SKM-1 treated with dmso at 0.1 percent for 144 hours (cell line): Measurements from ENCODE around the gene GRK5.

Experiments used
- DNase-seq: peaks from one replicate; lab custom pipeline; 2025; ENCODE audit not compliant: unreplicated experiment; lab: John Stamatoyannopoulos, UW

The GRK5 gene

DNA sequence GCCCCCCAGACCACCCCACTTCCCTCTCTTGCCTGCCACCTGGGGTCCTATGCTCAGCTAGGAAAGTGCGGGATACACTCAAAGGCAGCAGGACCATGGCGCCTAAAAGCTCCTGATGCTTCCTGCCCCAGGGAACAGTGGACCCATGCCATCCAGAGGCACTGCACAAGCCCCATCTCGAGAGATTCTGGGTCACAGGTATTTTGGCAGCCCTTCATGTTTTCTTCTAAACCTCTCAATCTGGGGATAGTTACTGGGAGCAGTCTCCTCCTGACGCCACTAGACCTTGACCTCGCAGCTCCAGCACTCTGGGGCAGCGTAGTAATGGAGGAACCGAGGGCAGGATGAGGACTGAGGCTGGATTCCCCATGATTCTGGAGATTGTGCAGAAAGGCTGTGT, 107.1 kb downstream of the GRK5 start:
- no peak for DNase-seq

DNA sequence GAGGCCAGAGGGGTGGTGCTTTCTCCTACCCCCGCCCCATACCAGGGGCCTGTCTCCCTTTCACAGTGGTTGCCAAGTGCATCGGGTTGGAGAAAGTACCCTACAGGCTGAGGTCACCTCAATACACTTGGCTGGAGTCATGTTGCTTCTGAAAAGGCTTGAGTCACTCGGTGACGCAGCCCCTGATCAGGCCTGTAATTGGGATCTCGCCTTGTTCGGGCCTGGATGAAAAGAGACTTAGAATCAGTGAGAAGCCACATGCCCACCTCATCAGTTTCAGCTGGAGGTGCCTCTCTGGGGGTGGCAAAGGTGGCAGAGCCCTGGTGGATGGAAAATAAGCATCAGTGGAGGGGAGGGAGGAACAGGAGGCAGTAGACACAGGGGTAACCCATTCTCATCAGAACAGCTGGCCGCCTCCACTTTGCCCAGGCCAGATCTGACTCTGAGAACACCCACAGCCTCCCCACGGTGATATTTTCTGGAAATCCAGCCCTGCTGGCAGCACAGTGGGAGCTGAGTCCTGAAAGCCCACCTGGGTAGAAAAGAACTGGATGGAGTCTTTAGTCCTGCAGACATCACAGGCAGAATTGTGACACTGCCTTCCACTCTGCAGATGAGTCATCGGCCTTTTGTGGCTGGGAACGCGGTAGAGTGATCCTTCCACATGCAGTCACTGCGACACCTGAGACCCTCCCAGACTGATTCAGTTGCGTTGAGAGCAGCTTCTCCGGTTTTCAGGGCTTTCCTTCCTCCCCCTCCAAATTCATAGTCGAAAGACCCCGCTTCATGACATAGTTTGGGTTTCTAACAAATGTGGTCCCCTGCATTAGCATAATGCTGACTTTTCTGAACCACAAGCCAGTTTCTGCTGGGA, 108.0 kb downstream of the GRK5 start:
- DNase-seq, result peak; percentile 47

DNA sequence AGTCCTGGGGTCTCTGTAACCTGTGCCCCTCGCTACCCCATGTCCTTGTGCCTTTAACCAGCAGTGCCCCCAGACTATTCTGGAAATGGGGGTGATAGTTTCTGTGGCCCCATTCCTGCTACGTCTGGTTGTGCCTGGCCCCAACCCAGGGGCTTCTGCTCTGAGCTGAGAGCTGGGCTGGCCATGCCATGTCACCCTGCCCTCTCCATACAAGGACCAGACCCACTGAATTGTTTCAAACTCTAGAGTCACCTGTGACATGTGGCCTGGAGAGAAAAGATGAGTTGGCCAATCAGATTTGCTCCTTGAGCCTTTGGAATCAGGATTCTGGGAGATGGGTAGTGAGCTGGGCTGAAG, 108.6 kb downstream of the GRK5 start:
- DNase-seq, result no peak

DNA sequence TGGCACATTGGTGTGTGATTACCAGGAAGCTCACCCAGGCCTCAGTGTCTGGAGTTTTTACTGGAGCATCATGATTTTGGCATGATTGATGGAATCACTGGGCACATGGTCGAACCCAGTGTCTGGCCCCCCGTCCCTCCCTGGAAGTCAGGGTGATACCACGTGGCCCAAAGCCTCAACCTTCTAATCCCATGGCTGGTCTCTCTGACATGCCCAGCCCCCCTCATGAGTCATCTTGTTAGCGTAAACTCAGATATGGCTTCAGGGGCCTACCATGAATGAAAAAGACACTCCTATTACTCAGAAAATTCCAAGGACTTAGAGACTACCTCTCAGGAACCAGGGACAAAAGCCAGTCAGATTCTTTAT, 109.3 kb downstream of the GRK5 start:
- DNase-seq, result no peak

DNA sequence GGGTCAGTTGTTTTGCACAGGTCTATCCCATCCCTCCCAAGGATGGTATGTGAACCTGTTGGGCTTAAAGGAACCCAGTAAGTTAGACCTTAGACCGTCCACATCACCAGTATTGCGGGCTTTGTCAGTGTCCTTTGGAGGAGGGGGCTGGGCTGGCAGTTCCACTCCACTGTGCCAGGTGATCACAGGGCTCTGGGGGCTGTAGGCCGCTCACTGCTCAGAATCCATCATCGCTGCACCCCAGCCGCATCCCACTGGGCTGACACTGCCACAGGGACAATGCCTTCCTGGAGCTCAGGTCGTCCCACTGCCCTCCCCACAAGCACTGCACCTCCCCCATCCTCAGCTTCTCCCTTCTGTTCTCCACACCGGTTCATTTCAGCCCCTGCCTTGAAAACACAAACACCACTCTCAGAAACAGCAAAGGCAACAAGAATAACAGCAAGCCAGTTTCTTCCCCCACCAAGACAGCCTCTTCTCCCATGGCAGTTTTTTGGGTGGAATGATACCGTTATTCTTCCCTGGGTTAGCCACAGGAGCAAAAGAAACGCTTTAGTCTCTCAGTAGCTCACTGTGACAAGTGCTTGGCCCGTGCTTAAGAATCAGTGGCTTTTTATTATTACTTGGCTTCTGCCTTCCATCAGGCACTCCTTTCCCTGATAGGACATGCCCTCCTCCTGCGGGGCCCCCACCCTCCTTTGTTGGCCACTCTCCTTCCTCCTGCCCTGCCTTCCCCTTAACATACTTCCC, 111.2 kb downstream of the GRK5 start:
- no peak for DNase-seq

DNA sequence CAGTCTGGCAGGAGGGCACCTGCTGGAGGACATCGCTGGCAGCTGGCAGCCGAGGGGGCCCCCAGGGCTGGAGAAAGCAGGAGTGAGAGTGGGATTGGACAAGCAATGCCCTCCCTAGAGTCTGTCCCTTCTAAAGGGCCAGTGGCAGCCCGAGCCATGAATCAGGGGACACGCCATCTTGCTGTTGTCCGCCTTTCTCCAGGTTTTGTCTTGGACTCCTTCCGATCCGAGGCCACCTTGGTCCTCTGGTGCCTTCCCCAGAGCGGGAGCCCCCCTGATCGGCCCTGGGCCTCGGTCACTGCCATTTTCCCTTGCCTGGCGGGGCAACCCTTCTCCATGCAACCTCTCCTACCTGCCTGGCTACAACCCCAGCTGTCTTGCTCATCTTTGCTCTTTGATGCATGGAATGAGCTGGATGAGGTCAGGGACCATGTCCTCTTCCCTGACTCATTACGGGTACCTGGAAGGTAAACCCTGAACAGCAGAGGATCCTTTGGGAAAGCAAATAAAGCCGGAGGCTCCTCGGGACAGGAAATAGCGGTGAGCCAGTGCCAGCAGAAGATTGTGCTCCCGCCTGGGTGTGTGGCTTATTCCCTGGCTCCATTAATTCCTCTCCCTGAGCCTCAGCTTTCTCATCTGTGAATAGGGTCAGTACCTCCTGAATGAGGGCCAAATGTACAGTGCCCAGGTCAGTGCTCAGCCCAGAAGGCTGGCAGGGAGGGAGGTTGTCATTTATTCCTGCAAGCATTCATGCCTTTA, 112.0 kb downstream of the GRK5 start:
- no peak for DNase-seq

DNA sequence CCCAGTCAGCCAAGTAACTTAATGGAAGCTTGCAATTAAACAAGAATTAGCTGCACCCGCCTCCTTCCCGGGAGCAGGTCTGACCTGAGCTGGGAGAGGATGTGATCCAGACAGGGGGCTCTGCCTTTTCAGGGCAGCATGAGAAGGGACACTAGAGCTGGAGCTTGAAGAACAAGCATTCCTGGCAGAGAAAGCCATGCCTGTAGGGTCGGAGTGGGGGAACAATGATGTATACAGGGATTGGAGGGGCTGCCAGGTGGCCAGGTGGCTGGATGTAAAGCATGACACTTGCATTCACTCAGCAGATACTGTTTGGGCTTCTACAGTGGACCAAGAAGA, 112.5 kb downstream of the GRK5 start:
- no peak for DNase-seq

DNA sequence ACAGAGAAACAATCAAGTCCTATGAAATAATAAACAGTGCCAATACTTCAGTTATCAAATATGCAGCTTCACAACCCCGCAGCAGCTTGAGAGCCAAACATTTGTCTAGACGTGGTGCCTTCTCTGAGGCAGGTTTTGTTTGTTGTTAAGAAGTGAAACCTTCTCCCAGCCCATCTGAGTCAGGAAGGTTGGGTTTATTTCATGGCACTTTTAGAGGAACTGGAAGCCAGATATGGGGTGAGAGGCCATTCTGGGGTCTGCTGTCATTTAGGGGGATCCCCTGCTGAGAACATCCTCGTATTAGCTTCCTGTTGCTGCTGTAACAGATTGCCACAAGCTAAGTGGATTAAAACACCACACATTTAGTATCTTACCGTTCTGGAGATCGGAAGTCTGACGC, 113.6 kb downstream of the GRK5 start:
- no peak for DNase-seq

DNA sequence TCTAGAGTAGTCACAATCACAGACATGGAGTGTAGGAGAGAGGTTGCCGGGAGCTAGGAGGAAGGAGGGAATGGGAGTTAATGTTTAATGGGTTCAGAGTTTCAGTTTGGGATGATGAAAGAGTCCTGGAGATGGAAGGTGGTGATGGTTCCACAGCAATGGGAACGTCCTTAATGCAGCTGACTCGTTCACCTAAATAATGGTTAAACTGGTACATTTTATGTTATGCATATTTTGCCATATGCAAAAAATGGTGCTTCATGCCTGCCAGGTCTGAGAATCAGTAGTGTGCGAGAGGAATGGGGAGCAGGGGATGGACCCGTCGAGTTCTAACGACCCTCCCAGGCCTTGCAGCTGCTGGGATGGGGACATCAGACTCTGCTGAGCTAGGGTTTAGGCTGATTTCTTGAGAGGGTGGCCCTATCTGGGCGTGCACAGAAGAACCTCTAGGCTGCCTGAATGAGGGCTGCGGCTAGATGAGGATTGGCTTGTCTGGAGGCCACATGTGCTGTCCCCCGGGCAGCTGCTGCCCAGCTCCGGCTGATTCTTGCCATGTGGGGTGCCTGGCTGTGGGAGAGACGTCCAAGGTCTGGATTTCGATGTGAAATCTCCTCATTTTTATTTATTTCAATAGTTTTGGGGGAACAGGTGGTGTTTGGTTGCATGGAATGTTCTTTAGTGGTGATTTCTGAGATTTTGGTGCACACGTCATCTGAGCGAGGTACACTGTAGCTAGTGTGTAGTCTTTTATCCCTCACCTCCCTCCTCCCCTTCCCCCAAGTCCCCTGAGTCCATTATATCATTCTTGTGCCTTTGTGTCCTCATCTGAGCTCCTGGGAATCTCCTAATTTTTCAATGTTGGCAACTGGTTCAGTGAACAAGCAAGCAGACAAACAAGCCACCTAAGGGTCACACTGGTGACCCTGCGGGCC, 116.0 kb downstream of the GRK5 start:
- no peak for DNase-seq

DNA sequence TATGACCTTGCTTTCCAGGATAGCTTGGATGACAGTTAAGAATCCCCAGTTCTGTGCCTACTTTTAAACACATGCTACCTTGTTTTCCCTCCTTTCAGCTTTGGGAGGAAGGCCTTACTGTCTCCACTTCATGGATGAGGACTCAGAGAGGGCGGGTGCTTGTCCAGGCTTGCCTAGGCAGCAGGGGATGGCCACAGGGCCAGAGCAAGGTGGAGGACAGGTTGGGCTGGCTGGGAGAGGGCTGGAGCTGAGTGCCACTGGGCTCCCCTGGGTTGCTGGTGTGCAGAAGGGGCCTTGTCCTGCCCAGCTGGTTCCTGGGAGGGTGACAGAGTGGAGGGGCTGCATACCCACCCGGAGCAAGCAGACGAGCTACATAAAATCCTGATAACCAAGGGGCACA, 117.8 kb downstream of the GRK5 start:
- DNase-seq, result no peak

DNA sequence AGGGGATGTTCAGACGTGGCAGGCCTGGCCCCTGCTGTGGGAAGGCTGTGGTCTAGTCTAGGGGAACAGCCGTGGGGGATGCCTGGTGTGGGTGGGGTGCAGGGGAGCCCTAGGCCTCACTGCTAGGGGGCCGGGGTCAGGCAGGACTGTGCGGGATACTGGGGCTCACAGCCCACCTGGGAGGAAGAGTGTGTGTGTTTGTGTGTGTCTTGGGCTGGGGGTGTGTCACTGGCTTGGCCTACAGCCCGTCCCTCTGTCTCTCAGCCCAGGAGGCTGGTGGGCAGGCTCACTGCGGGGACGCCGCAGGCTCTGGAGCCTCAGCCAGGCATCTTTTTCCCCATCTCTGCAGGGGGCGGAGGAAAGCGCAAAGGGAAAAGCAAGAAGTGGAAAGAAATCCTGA, 118.8 kb downstream of the GRK5 start:
- no peak for DNase-seq

DNA sequence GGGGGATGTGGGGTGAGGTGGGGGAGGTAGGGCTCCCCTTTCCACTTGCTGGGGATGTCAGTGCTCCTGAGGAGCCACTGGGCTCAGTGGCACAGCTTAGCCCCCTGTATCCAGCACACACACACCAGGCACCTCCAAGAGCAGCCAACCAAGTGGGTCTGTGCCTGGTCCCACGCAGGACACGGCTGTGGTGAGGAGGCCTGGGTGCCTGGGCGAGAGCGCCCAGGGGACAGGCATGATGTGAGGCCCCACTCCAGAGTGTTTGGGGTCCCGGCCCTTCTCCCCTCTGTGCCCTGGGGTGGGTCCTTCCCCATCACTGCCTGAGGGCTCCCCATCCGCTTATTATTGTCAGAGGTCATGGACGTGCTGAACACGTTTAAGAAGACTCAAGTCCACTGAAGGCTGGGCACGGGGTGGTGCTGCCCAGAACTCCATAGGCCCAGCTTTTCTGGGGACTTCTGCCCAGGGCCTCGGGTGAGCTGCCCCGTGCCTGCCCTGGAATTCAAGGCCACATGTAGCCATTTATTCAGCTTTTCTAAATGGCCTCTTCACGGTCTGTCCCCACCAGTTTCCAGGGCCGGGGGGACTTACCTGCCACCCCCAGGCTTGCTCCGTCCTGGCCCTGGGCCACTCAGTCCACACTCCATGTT, 119.8 kb downstream of the GRK5 start:
- no peak for DNase-seq

DNA sequence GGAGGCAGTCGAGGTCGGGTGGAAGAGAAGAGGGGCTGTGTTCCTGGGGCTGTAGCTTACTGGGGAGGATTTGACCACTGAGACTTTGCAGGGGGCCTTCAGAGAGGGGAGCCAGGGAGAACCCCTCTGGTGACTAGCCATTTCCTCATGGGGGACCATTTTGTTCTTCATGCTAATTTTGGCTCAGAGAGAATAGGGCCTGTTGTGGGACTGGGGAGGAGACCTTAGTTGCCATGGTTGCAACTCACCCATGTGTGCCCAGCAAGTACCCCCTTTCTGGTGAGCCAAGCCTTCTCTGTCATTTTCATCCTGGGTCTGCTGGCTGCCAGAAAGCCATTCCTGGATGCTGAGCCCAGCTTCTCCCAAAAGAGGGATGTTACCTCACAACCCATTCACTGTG, 120.9 kb downstream of the GRK5 start:
- DNase-seq, result no peak

DNA sequence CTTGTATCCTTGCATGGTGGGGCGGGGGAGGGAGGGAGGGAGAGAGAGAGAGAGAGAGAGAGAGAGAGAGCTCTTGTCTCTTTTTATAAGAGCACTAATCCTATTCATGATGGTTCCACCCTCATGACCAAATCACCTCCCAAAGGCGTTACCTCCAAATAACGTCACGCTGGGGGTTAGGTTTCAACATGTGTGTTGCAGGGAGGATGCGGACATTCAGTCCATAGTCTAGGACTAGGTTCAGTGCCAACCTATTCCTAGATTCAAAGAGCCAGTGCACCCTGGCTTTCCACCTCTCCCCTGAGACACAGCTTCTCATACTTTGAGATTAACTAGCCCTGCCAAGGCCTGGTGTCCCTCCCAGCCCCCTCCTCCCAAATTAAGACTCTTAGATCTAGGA, 123.0 kb downstream of the GRK5 start:
- DNase-seq, result no peak

DNA sequence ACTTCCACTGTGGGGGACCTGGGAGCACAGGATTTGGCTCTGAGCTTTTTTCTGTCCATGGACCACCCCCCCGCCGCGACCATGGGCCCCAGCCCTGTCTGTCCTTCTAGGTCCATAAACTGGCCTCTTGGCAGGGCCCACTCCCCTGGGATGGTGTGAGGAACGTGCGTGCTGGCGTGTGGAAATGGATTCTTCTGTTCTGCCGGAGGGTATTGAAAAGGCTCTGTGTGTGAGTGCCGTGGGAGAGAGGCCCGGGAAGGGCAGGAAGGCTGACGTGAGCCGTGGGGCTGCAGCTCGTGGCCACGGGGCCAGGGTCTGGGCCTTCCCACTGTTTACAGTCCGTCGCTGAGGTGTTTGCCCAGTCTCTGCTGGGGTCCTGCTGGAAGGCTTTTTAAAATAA, 123.7 kb downstream of the GRK5 start:
- DNase-seq, result no peak

DNA sequence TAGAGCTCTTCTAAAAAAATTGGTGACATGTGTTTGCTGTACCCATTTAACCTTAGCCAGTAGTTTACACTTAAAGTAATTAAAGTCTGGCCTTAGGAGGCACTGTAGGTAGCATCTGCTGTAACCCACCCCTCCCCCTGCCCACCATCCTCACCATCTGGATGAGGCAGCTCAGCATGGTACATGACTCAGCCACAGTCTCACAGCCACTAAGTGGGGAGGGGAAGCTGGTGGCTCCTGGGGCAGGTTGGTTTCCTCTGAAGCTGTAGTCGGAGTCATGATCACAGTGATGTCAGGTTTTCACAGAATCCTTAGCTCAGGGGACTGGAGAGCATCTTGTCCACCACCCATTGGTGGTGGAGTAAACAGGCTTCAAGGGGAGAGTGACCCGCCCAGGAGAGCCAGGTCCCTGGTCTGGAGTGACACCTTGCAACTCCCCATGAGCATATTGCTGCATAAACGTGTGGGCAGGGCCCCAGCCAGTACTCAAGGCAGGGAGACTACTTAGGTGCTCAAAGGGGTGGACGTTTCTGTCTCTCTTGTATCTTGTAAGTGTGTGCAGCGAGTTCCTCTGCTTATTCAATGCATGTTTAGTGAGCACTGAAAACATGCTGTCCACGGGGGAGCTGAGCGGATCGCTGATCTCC, 125.9 kb downstream of the GRK5 start:
- DNase-seq, result no peak

DNA sequence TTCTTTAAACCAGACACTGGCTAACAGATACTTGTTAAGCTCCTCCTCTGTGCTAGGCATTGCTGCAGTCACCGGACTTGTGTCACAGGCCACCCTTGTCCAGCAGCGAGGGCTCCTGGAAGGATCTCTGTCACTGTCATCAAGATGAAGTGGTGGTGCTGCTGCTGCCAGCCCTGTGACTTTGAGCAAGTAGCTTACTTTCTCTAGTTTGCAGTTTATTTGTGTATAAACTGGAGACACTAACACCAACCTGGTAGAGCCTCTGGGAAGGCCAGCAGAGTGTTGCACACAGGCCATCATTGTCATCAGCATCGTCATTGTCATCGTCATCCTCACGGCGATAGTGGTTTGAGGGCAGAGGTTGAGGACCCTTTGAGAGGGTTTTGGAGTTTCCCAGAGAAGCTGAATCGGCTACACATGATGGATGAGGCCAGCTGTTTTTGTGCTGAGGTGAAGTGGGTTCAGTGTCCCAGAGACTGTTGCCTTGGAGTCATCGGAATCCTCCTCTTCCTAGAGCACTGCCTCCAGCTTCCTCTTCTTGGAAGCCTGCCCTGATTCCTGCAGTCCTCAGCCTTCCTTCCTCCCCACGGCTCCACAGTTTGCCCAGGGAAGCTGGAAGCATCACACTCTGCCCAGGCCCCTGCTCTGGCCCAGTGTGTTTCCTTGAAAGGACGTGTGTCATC, 128.4 kb downstream of the GRK5 start:
- no peak for DNase-seq

DNA sequence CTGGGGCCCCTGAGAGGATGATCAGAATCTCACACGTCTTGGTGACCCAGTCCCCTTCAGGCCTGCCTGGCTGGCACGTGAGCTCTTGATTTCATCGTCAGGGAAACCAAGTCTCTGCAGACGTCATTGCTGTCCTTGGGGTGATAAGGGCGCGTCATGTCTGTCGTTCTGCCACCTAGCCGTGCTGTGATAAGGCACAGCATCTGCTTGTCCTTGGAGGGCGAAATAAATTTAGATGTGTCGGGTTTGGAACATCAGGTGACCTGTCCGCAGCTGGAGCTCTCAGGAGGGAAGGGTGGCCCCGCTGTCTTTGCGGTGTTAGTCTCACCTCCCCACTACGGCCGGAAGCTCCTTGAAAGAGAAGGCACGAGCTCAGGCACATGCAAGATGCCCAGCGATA, 129.2 kb downstream of the GRK5 start:
- no peak for DNase-seq

DNA sequence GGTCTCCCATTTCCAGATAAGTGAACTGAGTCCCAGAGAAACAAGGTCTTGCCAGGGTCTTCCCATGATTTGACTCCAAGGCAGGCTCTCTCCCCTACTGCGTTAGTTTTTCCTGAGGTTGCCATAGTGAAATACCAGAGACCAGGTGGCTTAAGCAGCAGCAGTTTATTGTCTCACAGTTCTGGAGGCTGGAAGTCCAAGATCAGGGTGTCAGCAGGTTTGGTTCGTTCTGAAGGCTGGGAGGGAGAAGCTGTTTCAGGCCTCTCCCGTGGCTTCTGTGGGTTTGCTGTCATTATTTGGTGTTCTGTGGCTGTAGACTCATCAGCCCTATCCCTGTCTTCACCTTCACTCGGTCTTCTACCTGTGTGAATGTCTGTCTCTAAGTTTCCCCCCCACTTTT, 129.9 kb downstream of the GRK5 start:
- no peak for DNase-seq
